Measurements from ENCODE around the gene P2RX6.
"Not testable (repeated sequence)": the region's sequence is repeated elsewhere in the genome, so short reads cannot be mapped to it uniquely, and the experiment has no call there.

The P2RX6 gene

GRCh38 chr22:21014726-21015465 lies at the start of gene P2RX6:
TSS of gene P2RX6 (plus strand) at chr22:21015165. CDS start at chr22:21015175, 10 bp downstream.
- peak; percentile 86 for DNase-seq (ENCODE audit: low spot score)

GRCh38 chr22:20965888-20966855 lies 48.8 kb upstream of the P2RX6 start:
- no peak for DNase-seq (ENCODE audit: low spot score)

DNA sequence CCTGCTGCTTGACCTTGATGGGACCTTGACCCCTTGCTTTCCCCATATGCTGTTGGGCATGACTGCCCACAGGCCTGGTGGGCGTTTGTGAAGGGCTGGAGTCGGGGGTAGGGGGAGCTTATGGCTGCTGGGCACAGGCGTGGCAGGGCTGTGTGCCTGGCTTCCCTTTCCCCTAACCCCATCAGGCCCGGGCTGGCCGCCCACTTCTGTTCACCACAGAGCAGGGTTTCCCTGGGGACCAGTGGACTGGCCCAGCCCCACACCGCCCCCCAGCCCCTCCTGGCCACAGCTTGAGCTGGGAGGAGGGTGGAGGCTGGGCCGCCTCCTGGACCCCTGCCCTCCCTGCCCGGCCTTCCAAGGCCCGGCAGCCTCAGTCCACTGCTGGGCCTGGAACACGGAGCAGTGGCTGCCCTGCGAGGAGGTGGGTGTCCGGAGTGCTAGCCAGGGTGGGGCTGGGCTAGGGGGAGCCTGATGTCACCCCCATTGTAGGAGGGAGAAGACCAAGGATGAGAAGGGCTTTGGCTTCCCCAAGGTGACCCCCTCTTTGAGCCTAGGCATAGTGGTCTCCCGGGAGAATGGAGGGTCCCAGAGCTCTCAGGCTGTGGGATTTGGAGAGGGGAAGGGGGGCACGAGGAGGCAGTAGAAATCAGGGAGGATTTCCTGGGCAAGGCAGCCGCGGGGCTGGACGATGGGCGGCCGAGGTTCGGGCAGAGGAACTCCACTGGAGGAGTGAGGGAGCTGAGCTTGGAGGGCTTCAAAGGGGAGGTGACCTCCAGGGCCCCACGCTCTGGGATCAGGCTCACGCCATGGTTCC lies 47.9 kb upstream of the P2RX6 start, which contains the start of gene AIFM3:
Gene AIFM3, plus strand, starts transcription at position 373 of the 814 bp plus-strand sequence. CDS start 690 bp downstream, outside the sequence.
- no peak for DNase-seq (ENCODE audit: low spot score)

DNA sequence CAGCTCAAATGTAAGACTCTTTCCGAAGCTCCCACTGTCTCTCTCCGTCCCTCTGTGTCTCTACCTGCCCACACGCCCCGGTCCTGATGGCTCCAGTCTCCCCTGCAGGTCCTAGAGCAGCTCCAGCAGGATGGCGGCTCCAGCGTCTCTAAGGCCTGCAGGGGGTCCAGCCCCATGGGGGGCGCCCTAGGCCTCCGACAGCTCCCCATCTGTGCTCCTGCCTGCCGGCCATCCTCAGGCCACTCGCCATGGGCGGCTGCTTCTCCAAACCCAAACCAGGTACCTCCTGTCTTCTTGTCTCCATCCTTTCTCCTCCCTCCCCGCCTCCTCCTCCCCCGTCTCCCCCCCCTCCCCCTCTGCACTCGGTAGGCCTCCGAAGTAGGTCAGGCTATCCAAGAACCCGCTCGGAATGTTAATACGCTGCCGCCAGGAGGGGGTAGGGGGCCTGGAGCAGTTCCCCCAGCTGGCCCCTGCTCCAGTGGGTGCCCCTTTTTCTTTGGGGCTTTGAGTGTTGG lies 47.2 kb upstream of the P2RX6 start:
- no peak for DNase-seq (ENCODE audit: low spot score)

DNA sequence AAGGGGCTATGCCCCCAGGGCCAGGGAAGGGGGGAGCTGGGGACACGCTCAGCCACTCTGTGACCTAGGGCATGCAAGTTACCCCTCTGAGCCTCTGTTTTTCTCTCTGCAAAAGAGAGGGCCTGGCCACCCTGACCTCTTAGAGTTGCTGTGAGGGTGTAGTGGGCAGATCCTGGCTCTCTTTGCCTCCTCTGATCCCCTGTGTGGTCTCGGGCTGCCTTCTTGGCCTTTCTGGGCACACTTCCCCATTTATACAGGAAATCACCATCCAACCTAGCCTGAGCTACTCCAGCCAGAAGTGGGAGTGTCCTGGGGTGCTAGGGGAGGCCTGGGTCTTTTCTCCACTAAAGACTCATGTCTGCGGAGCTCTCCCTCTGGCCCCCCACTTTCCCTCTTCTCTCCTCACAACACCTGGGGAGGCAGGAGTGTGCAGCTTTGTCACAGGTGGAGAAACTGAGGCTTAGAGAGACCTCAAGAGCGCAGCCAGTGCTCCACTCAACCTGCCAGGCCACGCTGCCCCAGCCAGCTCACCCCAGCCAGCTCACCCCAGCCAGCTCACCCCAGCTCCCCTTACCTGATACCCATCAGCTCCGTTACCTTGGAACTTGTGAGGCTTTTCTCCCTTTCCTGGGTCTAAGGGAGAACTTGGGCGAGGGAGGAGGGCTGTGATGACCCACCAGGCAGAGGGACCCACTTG lies 46.5 kb upstream of the P2RX6 start:
- DNase-seq (ENCODE audit: low spot score): no peak

DNA sequence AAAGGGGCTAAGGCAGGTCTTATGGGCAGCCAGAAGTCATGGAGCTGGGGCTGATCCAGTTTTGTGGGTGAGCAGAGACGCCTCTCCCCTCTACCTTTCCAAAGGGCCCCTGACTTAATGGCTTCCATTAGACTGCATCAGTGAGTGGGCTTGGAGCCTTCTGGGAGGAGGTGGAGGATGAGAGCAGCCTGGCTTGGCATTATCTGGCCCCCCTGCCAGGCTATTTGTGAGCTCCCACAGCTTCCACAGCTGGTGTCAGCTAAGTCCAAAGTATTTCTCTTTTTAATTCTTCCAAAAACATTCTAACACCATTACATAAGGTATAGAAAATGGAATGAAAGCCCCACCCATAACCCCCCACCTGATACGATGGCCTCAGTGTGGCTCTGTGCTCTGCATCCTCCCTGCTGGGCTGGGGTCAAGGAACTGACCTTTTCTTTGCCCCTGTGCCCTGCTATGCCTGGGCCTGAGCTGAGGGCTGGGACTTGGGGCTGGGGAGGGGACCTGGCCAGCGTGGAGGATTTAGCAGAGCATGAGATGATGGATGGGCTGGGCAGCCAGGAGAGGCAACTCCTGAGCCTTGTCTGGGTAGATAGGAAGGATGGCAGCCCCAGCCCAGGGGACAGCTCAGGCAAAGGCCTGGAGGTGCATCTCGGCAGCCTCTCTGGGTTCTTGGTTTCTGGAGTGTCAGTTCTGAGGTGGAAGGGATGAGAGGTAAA lies 43.9 kb upstream of the P2RX6 start:
- DNase-seq (ENCODE audit: low spot score): peak; percentile 87

DNA sequence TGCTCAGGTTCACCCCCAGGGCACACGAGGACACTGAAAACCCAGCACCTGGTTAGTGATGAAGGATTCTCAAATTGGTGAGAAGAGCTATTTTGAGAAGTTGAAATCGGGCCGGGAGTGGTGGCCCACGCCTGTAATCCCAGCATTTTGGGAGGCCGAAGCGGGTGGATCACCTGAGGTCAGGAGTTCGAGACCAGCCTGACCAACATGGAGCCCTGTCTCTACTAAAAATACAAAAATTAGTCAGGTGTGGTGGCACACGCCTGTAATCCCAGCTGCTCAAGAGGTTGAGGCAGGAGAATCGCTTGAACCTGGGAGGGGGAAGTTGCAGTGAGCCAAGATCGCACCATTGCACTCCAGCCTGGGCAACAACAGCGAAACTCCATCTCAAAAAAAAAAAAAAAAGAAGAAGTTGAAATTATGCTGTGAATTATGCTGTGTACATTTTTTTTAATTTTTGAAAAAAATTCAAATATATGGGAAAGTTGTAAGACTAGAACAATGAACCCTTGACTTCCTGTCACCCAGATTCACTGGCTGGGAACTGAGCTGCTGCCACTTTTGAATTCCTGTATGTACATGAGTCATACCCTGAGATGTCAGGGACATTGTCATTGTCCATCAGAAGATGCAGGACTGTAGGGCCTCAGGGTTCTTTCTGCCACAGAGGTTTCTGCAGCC lies 42.8 kb upstream of the P2RX6 start:
- not testable (repeated sequence) for DNase-seq (ENCODE audit: low spot score)

GRCh38 chr22:20972933-20973577 lies 41.9 kb upstream of the P2RX6 start:
- DNase-seq (ENCODE audit: low spot score): no peak

- DNase-seq (ENCODE audit: low spot score): no peak
These were observed 41.2 kb upstream of the P2RX6 start for GRCh38 chr22:20973634-20974286.

GRCh38 chr22:20974336-20974955 lies 40.5 kb upstream of the P2RX6 start:
- DNase-seq (ENCODE audit: low spot score): no peak

DNA sequence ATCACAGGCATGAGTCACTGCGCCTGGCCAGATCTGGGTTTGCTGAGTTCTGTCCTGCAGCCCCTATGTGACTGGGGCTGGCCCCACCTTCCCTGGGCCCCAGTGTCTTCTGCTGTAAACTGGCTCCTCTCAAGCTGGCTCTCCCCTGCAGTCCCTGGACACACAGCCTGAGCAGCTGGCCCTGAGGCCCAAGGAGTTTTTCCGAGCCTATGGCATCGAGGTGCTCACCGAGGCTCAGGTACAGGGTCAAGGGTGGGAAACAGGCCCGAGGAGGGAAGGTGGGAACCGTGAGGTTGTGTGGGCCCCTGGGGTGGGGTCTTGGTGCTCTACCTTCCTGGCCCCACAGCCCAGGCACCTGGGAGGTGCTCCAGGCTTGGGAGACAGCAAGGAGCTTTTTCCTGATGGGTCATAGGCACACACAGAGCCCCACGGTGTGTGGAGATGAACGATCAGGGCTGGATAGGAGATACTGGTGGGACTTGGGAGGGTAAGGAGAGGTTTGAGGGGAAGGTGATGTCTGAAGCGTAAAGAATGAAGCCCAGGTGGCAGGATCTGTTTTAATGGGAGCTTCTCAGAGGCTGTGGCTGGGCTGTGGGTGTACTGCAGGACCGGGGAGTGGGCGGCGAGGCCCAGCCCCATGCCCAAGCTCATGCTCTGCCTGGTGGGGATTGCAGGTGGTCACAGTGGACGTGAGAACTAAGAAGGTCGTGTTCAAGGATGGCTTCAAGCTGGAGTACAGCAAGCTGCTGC lies 39.2 kb upstream of the P2RX6 start:
- DNase-seq (ENCODE audit: low spot score): no peak

GRCh38 chr22:20976291-20976877 lies 38.6 kb upstream of the P2RX6 start:
- DNase-seq (ENCODE audit: low spot score): no peak

- no peak for DNase-seq (ENCODE audit: low spot score)
These were observed 37.9 kb upstream of the P2RX6 start for GRCh38 chr22:20977019-20977418.

DNA sequence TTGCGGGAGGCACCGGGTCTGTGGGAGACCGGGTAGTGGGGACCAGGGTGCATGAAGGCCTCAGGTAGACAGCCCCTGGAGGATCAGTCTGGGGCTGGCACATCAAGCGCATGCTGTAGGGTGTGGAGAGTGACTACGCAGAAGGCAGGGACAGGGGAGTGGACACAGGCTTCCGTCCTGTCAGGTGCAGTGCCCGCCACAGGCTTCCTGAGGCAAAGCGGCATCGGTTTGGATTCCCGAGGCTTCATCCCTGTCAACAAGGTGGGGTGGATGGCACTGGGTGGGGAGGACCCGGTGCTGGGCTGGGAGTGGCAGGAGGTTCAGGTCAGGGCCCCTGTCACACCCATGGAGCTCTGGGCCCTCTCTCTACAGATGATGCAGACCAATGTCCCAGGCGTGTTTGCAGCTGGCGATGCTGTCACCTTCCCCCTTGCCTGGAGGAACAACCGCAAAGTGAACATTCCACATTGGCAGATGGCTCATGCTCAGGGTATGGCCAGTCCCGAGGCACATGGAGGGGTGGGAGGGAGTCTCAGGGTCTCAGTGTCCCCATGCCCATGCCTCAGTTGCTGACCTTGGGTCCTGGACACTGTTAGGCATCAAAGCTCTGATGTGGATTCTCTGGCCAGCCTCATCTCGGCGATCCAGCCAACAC lies 37.3 kb upstream of the P2RX6 start:
- no peak for DNase-seq (ENCODE audit: low spot score)

- DNase-seq (ENCODE audit: low spot score): no peak
These were observed 36.5 kb upstream of the P2RX6 start for GRCh38 chr22:20978419-20978818.

GRCh38 chr22:20979243-20979809 lies 35.6 kb upstream of the P2RX6 start:
- DNase-seq (ENCODE audit: low spot score): peak; percentile 93
